Measurements from ENCODE around the gene NFX1. TPM values are rescaled to one million over a fixed set of nuclear protein-coding genes. Genes with fewer than 3 reads are reported as not detected.

NFX1 gene
- total RNA-seq, 1 donor from 2014 or later, result 14.2 TPM

GRCh38 chr9:33267151-33267767, 23.1 kb upstream of the NFX1 start:
- Histone ChIP-seq H3K4me3 (no peak overlapping the region), H3K27me3 (no peaks in the 10 kb centered on the region), H3K27ac (no peak overlapping the region), H3K36me3 (peaks cover 19 to 54% of the 10 kb centered on the region in 2 donors), H3K4me1 (peaks cover 7 to 9% of the 10 kb centered on the region in 2 donors), H3K9me3 (no peaks in the 10 kb centered on the region)
- intact Hi-C loops (cut with DNase I), result no loop called here
- no peak for TF ChIP-seq CTCF (IDR thresholded peaks at IDR 0.05)
- no peak for DNase-seq (ENCODE audit: low spot score in 2 of 2)

- H3K9me3 ChIP-seq, result no peaks in the 10 kb centered on the region
- H3K27ac ChIP-seq, result no peak overlapping the region
- H3K36me3 ChIP-seq, result peaks cover 38 to 83% of the 10 kb centered on the region in 2 donors
- intact Hi-C loops (cut with DNase I), result no loop called here
- H3K27me3 ChIP-seq, result no peaks in the 10 kb centered on the region
- H3K4me3 ChIP-seq, result no peak overlapping the region
- H3K4me1 ChIP-seq, result peaks cover 7 to 9% of the 10 kb centered on the region in 2 donors
- no peak for DNase-seq (ENCODE audit: low spot score in 2 of 2)
- no peak for TF ChIP-seq CTCF (IDR thresholded peaks at IDR 0.05)
Measured at GRCh38 chr9:33270146-33270545, 20.2 kb upstream of the NFX1 start.

- Histone ChIP-seq H3K27ac (no peak overlapping the region), H3K27me3 (no peaks in the 10 kb centered on the region), H3K4me3 (no peak overlapping the region), H3K36me3 (peaks cover 50 to 97% of the 10 kb centered on the region in 2 donors), H3K4me1 (no peaks in the 10 kb centered on the region), H3K9me3 (no peaks in the 10 kb centered on the region)
- no peak for TF ChIP-seq CTCF (IDR thresholded peaks at IDR 0.05)
- no peak for DNase-seq (ENCODE audit: low spot score in 2 of 2)
- intact Hi-C loops (cut with DNase I), result no loop called here
Measured at GRCh38 chr9:33272061-33272460, 18.3 kb upstream of the NFX1 start.

- H3K4me1 ChIP-seq, result no peaks in the 10 kb centered on the region
- TF ChIP-seq CTCF (IDR thresholded peaks at IDR 0.05), result no peak
- peaks cover 62 to 98% of the 10 kb centered on the region in 2 donors for H3K36me3 ChIP-seq
- no peaks in the 10 kb centered on the region for H3K27me3 ChIP-seq
- no peak overlapping the region for H3K27ac ChIP-seq
- H3K4me3 ChIP-seq, result no peak overlapping the region
- intact Hi-C loops (cut with DNase I), result no loop called here
- H3K9me3 ChIP-seq, result no peaks in the 10 kb centered on the region
- no peak for DNase-seq (ENCODE audit: low spot score in 2 of 2)
Measured at GRCh38 chr9:33273266-33273971, 16.9 kb upstream of the NFX1 start.

- Histone ChIP-seq H3K27me3 (no peaks in the 10 kb centered on the region), H3K4me3 (no peak overlapping the region), H3K36me3 (peaks cover 68 to 98% of the 10 kb centered on the region in 2 donors), H3K9me3 (no peaks in the 10 kb centered on the region), H3K4me1 (no peaks in the 10 kb centered on the region), H3K27ac (no peak overlapping the region)
- no peak for TF ChIP-seq CTCF (IDR thresholded peaks at IDR 0.05)
- DNase-seq (ENCODE audit: low spot score in 2 of 2), result no peak
- intact Hi-C loops (cut with DNase I), result no loop called here
Measured at GRCh38 chr9:33273972-33274328, 16.4 kb upstream of the NFX1 start.

Measured in ascending aorta (tissue), 2 donors.